AG04449 (cell line): ENCODE results near the gene POGLUT2.
A peak's percentile ranks its signal among the peaks of the same experiment; 100 is the strongest.

ENCODE experiments used
- CTCF ChIA-PET: fragments of 350-600 bp; formaldehyde crosslinking; extraction: SDS; loops from one replicate; lab custom pipeline; 2021; ENCODE audit warnings: antibody characterized with exemption; lab: Yijun Ruan, JAX
- POLR2A ChIA-PET: fragments of 400-600, 350-600 bp; formaldehyde crosslinking; extraction: SDS; loops from one replicate; lab custom pipeline; 2020; ENCODE audit warnings: antibody characterized with exemption, inconsistent platforms; lab: Yijun Ruan, JAX
- DNase-seq: peaks from one replicate; pipeline ENCODE4 v3.0.0-alpha.2; 2010; ENCODE audit warnings: low read depth, low spot score
- H3K4me3 ChIP-seq: 2 replicates; pipeline ENCODE4 v1.5.1; 2011; ENCODE audit warnings: low read depth, mild to moderate bottlenecking, control low read depth, low read length
- CTCF ChIP-seq: IDR thresholded peaks from one replicate; pipeline ENCODE4 v1.5.1; 2011; ENCODE audit warnings: mild to moderate bottlenecking, moderate library complexity, low read length, control low read depth, inconsistent platforms; ENCODE audit not compliant: insufficient read depth; ENCODE audit errors: missing control alignments

POGLUT2 gene

GRCh38 chr13:102814025-102814607, 15.3 kb upstream of the POGLUT2 start:
- no peak for DNase-seq
- H3K4me3 ChIP-seq = no peak overlapping the region
- ChIA-PET POLR2A (no interaction called here), CTCF (interaction anchor here (1.5 to 8.1 kb wide), 3 partner anchors 11 to 32 kb away, joined by 3 to 61 read pairs (median 5); partner anchors contain the start of genes BIVM, ERCC5 and POGLUT2)
- no peak for TF ChIP-seq CTCF

DNA sequence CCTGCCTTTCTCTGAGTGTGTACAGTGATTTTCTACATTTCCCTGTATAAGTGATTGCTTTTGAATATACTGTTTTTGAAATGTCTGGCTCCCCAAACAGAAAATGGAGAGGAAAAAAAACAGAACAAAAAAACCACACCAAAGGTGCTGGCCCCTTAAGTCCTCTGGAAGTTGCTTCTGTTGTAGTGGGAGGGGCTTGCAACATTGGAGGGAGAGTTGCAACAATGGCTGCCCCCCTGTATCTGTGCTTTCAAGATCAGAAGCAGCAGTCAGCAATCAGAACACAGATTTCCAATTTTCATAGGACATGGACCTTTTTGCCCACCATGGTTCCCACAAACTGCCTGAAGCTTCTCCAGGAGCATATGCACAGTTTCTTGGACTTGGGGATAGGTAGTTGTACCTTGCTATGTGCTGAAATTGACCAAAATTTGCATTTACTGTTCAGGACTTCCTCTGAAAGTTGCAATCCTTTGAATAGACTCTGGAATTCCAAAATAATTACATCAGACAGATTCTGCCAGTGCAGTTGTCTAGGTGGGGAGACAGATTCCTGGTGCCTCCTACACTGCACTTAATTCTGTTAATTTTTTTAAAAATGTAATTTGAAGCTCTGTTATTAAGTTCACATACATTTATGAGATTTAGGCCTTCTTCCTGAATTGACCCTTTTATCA, 14.0 kb upstream of the POGLUT2 start:
- H3K4me3 ChIP-seq = no peak overlapping the region
- POLR2A ChIA-PET = no interaction called here
- DNase-seq = no peak
- CTCF ChIA-PET = interaction anchor here (0.7 to 8.1 kb wide), 4 partner anchors 11 to 231 kb away, joined by 3 to 61 read pairs (median 4); partner anchors contain the start of genes BIVM, ERCC5 and POGLUT2
- TF ChIP-seq CTCF = no peak

- DNase-seq = no peak
- H3K4me3 ChIP-seq = no peak overlapping the region
- ChIA-PET CTCF (interaction anchor here (0.7 kb wide), 1 partner anchor 83 kb away, joined by 3 read pairs; no protein-coding TSS in a partner anchor), POLR2A (no interaction called here)
- TF ChIP-seq CTCF = no peak
Measured at GRCh38 chr13:102807699-102808098, 8.9 kb upstream of the POGLUT2 start.

- TF ChIP-seq CTCF = no peak
- ChIA-PET POLR2A (no interaction called here), CTCF (no interaction called here)
- H3K4me3 ChIP-seq = no peak overlapping the region
- no peak for DNase-seq
Measured at GRCh38 chr13:102805680-102806079, 6.9 kb upstream of the POGLUT2 start.

GRCh38 chr13:102800145-102801041, 1.6 kb upstream of the POGLUT2 start:
- CTCF ChIA-PET = interaction anchor here (0.7 to 6.2 kb wide), 29 partner anchors 8 to 220 kb away, joined by 3 to 61 read pairs (median 5); partner anchors contain the start of genes ERCC5 and TEX30
- H3K4me3 ChIP-seq = peak overlapping the region; percentile 89
- no peak for DNase-seq
- POLR2A ChIA-PET = interaction anchor here (0.5 to 1.7 kb wide), 2 partner anchors 26 kb away, joined by 3 to 5 read pairs; no protein-coding TSS in a partner anchor
- TF ChIP-seq CTCF = peak; percentile 94
